Measurements from ENCODE around the gene TRERF1.

The TRERF1 gene

DNA sequence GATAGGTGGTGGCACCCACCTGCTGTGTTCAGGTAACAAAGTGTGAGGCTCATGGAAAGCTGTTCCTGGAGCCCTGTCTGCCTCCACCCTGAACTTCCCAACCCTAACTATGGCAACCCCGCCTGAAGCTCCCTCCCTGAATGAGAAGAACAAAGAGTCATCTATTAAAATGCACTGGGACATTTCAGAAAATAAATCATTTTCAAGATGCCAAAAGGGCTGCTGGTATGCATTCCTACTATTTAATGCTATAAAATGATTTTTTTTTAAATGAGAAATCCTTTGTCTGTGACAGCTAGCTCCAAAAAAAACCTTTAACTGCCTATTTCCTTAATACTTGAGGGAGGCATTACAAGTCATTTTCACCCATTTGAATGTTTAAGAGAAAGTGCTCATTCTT lies 149.7 kb downstream of the TRERF1 start:
- DNase-seq: no peak

DNA sequence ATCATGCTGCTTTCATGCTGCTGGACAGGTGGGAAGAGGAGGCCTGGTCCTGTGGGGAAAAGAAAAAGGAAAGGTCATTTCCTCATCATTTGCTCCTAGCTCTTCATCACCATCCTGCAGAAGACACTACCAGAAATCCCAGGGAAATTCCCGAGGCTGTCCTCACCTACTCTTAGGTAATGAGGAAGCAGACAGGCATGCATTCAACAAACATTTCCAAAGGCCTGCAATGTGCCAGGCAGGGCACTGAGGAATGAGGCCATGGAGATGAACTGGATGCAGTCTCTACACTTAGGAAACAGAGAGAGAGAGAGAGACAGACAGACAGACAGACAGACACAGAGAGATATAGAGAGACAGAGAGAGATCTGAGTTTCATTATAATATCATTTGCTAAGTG lies 151.0 kb downstream of the TRERF1 start:
- no peak for DNase-seq

DNA sequence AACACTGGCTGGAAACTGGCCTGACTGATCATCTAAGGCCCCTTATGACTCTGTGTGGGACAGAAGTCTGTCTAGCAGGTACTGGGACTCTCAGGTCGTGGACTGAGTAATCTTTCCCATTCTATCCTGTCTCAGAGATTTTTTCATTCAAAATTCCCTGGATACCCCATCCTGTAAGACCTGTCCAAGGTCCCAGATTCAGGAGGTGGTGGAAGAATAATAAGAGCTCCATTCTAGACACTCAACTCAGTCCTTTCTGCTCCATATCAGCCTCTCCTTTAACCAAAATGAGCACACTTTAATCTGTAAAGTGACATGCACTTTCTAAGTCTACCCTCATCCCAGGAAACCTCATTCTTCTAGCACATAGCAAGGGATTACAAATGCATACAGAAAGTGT lies 151.5 kb downstream of the TRERF1 start:
- DNase-seq: no peak

DNA sequence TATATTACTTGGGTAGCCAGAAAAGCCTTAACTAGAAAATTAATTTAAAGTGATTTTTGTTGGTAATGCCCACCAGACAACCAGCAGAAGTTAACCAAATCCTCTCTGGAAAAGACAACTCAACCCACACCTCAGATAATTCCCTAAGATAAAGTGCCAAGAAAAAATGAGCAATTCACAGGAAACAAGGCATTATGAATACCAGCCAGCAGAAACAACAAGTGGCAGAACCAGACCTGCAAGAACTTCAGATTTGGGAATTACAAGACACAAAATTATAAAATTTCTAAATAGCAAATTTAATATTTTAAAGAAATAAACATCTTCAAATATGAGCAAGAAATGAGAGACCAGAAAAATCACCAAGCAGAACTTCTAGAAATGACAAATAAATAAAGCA lies 154.1 kb downstream of the TRERF1 start:
- DNase-seq: no peak

DNA sequence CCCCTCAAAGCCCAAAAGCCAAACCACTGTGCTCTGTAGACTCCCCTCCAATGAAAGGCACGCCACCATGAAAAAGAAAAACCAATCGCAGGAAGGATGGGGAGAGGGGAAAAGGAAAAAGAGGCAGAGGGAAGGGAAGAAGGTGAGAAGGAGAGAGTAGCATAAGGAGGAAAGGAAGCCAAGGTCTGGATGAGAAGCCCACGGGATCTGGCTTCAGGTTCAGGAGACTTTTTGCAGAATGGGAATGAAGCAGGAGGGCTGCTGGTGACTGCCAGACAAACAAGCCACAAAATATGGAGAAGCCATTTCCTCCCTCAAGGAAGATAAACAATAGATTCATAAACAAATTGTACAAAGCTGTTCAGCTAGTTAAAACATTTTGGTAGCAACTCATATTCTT lies 155.1 kb downstream of the TRERF1 start:
- no peak for DNase-seq

DNA sequence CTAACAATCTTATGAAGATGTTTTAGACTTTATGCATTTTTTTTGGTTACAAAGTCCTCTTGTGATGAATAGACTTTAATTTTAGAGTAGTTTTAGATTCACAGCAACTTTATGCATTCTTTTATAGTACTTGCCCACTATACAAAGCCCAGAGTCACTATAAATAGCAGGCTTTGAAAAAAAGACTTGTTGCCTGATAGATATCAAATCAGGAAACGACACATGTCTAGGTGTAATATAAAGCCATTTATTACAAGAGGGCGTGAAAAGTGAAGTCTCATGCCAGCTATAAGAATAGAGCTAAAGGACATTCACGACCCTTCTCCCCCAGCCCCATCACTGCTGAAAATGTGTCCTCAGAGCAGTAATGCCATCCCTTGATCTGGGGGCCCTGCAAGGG lies 156.0 kb downstream of the TRERF1 start:
- no peak for DNase-seq

DNA sequence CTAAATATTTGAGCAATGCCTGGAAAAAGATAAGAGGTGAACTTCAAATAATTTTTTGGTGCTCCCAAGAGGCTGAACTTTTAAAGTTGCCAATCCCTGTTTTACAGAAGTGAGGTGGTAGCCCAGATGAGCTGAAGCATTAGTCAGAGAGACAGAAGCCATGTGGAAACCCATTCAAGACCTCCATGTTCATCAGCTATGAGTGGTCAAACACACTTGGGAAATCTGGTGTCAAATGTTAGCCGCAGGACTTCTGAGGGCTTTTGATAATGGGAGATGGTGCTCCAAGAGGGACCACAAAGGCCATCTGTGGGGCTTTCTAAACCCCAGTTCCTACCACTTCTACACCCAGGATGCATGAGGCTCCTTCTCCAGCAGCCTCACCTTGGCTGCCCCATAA lies 156.5 kb downstream of the TRERF1 start:
- DNase-seq: no peak

DNA sequence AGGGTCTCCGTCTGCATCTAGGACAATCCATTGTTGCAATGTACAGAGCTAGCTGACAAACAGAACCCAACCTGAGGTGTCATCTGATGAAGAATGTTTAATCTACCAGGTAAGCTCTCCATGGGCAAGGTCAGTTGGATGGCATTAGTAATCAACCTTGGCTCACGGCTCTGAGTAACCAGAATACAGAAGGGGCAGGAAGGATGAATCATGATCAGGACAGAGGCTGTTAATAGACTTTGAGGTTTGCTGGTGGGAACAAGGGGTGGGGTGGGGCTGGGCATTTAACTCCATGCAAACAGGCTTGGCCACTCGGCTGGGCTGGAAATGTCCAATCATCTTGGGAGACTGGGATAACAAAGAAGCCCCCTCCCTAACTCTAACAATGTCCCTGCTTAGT lies 157.0 kb downstream of the TRERF1 start:
- DNase-seq: no peak

DNA sequence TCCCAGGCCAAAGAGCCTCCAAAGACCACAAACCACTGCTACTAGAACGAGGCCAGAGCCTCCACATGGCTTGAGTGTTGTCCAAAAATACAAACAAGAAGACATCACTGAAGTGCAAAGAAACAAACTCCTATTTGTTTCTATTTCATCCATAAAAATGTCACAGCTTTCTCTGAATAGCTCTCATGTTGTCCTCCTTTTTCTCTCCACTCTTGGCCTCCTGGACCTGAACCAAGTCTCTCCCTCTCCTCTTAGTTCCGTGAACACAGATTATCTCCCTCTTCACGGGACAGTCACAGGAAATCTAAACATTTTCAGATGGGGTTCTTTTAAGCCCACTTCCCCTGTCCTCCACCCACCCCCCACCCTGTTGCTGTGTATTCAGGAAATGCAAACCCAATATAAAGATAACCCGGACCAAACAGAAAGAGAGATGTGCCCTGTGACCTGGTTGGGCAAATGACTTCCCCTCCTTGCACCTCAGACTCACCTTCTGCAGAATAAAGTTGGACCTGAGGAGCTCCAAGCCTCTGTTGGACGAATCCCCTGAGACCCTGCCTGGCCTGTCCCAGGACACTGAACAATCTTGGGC lies 158.2 kb downstream of the TRERF1 start:
- DNase-seq: no peak

DNA sequence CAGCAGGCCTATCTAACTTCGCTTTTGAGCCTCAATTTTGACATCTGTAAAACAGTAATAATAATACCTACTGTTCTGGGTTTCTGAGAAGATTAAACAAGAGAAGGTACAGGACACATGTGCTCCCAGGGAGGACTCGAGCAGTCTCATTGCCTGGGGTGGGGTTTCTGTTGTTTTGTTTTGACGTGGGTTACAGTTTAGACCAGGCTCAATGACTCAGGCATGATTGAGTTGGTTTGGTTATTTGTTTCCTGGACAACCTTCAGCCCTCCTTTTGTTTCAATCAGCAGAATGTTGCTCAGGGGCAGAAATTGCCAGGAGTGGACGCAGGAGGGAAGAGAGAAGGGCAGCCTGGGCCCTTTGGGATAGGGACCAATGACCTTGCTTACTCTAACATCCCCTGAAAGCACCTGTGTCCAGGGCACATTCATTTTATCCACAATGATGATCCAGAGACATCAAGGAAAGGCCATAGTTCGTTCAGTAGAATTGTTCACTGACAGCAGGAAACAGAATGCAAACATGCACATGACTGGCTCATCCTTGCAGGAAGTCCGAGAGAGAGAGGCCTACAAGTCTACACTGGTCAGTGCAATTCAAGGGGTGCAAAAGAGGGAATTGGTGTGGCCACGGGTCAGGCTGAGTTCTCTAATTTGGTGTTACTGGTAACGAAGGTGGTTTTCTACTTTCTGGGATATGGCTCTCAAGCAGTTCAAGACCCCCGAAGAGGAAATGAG lies 159.6 kb downstream of the TRERF1 start:
- DNase-seq: no peak

DNA sequence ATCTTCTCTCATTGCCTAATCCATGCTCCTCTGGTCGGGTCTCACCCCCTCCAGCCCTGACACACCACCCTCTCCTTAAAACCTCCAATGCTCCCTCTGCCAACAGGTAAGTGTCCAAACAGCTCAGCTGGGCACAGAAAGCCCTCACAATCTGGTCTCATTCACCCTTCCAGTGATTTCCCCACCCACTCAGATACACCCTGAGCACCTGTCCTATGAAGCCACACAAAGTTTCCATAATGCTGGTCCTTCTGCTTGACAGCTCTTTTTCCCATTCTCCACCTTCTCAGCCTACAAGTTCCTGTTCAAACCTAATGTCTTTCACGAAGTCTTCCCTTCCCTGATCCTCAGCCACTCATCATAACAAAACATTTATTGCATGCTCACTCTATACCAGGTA lies 164.0 kb downstream of the TRERF1 start:
- DNase-seq: no peak

DNA sequence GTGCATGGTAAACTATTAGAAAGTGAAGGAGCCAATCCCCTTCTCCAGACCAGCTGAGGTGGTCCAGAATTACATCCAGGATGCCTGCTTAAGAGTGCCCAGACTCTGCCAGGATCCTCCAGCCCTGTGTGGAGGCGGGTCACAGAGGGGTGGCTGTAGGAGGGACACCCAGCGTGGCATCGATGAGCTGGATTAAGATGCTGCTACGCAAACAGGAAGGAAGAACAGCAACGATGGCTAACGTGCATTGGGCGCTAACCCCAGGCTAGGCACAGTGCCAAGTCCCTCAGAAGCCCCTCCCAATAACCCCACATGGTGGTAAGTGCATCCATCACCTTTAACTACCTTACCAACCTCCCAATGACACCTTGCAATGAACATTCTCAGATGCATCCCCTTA lies 170.2 kb downstream of the TRERF1 start:
- DNase-seq: no peak

DNA sequence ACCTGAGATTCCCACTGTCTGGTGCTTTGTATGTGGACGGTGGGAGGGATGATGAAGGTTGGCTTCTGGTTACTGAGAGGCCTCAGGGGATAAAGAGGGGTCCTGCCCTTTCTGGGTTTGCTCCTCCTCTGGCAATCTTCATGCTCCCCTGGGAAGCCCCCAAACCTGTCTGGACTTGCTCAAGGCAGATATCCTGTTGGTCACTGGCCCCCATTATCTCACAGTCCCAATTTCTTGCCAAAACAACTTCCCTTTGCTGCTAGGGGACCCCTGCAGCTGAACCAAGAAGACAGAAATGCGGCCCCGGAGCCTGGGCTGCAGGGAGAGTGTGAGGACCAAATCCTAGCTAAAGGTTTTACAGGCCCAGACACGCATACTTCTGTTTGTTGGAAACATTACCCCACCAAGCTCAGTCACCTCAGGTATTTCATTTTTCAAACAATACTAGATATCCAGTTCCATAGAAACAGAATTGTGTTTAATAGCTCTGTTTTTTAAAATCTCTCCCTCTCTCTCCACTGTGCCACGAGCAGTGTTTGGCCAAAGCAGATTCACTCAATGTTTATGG lies 170.7 kb downstream of the TRERF1 start:
- no peak for DNase-seq

DNA sequence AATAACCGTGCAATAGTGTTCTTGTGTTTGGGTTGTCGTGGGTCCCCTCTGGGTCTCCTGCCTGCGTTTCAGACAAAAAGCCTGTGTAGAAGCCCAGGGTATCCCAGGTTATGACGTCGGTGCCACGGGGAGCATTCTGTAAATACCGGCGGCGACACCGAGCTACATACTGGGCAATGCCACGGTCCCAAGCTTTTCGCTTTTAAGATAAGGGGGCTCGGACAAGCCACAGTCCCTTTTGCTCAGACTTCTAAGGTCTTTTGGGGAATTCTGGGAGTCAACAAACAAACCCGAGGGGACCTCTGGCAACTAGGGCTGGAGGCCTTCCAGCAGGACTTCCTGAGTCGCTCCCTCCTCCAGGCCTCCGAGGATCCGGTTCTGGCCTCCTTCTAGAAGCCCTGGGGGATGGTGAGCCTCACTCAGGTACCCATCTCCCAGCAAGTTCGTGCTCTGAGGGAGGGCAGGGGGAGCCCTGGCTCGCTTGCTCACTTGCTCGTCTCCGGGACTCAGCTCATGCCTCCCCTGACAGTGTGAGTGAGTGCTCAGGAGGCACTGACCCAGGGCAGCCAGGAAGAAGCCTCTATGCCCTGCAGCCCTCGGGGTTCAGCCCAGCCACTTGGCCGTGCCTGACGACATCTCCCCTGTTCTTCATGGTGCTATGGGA lies 171.6 kb downstream of the TRERF1 start:
- no peak for DNase-seq

DNA sequence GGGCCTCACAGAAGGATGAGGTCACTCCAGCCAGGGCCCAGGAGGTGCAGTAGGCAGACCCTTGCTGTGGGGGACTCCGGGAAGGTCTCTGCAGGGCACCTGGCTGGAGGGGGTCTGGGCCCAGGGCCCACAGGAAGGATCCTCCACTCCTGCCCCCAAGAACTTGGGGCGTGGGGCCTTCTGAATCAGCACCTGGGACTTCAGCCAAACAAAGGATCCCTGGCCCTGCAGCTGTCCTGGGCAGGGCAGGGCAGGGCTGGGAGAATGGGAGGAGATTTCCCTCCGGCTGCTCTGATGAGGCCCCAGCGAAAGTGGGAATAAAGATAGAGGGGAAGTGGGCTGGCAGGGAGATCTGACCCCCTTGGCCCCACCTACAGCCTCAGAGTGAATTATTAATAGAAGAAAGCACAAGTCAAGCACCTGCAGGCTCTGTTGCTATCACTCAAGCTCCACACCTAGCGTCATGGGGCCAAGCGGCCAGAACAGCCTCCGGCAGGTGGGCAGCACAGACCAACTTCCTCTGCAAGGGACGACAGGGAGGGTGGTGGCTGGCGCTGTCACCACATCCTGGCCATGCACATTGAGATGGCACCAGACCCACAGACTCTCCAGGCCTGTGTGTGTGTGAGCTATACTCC lies 172.5 kb downstream of the TRERF1 start:
- DNase-seq: no peak

DNA sequence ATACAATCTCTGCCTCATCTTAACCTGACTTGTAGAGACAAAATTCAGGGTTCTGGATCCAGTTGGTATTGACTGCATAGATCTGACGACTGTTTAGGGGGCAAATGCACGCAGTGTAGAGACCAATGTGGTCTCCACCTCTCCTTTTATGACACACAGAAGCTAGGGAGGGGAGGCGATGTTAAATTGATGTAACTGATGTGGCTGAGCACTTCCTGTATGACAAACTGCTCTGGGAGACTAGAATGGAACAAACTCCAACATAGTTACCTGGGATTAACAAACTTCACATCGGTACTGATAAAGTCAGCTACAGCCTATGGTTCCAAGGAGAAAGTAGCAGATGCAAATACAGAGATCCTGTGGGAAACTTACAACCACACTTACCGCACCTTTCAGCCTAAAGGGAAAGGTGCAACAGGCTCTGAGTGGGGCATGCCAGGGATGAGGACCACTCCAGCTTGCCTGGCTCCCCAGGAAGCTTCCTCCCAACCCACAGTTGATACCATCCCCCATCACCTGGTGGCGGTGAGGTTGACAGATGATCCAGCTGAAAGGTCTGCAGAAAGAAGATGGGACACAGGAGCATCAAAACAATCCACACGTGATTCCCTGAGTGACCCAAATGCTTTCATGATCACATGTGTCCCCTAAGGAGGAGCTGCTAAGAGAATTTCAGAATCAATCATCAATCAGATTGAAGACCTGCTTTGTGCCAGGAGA lies 173.4 kb downstream of the TRERF1 start:
- DNase-seq: no peak

DNA sequence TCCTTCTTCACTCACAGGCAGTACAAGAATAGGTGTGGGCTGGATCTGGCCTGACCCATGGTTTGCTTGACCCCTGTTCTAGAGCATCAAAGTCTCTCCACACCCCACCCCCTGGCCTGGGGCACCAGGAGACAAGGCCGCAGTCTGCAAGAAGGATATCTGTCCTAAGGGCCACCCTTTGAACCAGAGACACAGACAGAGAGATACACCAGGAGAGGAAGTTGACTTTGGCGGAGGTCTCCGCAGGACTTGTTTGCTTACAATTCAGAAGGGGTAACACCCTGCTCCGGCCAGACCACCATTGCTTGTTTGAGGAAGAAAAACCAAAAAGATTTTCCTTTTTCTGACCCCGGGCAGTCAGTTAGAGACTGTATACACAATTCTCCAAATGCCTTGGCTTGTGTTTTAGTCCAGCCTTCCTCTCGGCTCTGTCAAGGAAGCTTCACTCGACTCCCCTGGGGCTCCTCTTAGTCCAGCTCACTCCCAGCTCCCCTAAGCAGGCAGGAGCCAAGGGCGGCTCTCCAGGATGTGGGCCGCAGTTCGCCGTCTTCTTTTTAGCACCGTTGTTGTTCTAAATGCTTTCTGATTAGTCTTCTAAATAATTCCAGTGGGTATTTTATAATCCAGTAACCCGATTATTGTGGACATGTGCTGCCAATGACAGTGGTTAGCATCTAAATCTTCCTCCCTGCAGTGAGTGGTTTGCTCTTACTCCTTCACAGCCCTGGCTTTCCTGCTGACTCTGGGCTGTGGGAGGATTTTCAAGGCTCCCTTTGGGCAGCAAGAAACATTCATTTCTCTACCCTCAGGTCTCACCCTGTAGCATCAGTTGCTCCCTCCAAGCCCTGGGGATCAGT lies 175.5 kb downstream of the TRERF1 start:
- DNase-seq: no peak

DNA sequence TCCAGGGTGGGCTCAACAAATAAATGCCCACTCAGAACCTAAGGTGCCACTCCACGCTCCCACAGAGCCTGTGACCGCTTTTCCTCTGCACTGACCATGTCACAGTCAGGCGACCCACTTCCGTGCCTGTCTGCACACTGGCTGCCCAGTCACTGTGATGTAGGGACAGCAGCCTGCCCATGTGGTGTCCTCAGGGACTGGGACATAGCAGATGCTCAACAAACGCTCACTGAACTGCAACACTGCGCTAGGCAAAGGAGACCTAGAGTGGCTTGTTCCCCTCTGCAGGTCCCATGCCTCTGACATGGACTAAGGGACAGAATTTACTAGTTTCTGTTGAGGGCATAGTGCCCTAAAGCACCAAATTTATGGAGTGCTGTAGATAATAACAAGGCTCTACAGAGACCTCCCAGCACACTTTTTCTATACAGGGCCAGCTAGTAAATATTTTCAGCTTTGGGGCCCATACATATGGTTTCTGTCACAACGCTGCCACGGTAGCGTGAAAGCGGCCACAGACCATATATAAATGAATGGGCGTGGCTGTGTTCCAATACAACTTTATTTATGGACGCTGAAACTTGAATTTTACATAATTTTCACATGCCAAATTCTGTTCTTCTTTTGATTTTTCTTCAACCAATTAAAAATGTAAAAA lies 176.2 kb downstream of the TRERF1 start:
- DNase-seq: no peak

DNA sequence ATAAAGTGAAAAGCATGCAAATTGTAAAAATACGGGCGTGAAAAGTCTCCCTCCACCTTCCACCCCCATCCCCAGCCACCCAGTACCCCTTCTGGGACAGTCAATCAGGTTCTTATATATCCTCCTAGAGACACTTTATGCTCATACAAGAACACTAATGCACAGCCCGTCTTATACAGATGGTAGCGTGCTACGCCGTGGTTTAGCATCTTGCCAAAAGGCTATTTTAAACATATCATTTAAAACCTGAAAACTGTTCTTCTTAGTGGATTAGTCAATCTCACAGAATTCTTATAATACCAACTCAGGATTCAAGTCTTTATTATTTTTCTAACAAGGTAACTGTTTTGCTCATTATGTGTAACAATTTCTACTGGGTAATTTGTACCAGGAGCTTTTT lies 176.8 kb downstream of the TRERF1 start:
- no peak for DNase-seq

DNA sequence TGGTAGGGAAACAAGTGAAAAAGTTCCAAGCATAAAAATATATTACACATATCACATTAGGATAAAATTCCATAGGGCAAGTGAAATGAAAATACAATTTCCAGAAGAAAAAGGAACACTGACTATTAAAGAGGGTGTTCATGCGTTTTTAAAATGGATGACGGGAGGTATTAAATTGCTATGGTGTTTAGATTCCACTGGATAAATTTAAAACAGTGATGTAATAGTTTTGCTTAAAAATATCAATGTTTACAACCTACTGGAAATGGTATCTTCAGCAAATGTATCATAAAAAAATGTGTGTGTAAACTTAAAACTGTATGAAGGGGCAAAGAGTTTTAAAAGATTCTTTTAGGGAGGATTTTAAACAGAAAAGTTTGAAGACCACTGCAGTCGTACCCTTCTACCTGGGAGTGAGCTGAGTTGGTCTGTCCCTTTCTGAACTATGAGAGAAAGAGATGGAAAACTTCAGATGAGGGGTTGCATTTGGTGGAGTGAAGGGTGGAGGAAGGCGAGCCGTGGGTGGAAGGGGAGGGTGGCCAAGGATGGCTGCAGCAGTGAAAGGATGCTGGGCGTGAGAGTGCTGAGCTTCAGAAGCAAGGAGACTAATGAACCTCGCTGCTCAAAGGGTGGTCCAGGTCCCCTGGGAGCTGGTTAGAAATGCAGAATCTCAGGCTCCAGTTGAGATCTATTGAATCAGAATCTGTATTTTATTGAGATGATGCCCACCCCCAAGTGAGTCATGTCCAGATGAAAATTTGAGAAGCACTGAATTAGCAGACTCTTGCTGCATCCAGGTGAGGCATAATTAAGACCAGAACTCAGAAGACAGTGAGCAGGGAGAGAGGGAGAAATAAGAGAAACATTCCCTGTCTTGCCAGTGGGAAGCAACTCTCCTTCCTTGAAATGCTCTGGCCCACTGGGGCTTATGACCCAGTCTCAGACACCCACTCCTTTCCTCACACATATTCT lies 179.6 kb downstream of the TRERF1 start:
- no peak for DNase-seq
